H1 (cell line): ENCODE measurements around the gene SMYD4. TPM values are rescaled to one million over a fixed set of nuclear protein-coding genes. Genes with fewer than 3 reads are reported as not detected.

Source experiments
- CTCF ChIA-PET: fragments of 300-600 bp; sonication (Branson Sonifier 250); formaldehyde crosslinking; loops from one replicate; lab custom pipeline; 2021; ENCODE audit not compliant: partially characterized antibody; lab: Charles Lee
- POLR2A ChIA-PET: fragments of 300-600 bp; sonication (Branson Sonifier 250); formaldehyde crosslinking; loops from one replicate; lab custom pipeline; 2021; ENCODE audit warnings: inconsistent platforms; ENCODE audit not compliant: partially characterized antibody; lab: Charles Lee
- DNase-seq, 2 experiments: peaks; one replicate each; pipeline versions ENCODE4 v3.0.0 to v3.0.0-alpha.2; 2010 to 2022; ENCODE audit warnings: low spot score in 2 of 2, low read depth in 1 of 2, mixed read lengths in 1 of 2
- FAIRE-seq: peaks from 2 replicates; lab custom pipeline; 2011; peaks lifted over from hg19 to GRCh38; lab: Jason Lieb, UNC
- H2AFZ ChIP-seq: 2 replicates; pipeline ENCODE4 v1.8.1; 2012; ENCODE audit warnings: low read length, inconsistent platforms
- H2AK5ac ChIP-seq: 2 replicates; pipeline ENCODE4 v1.6.1; 2013; ENCODE audit warnings: low read depth, low read length
- H2BK120ac ChIP-seq: replicated peaks from 2 replicates; pipeline ENCODE3; 2013; ENCODE audit warnings: low read depth, low read length, inconsistent platforms
- H2BK12ac ChIP-seq: 2 replicates; pipeline ENCODE4 v1.6.1; 2013; ENCODE audit warnings: low read depth, low read length
- H2BK15ac ChIP-seq: 2 replicates; pipeline ENCODE4 v1.6.1; 2013; ENCODE audit warnings: low read length
- H2BK20ac ChIP-seq: 2 replicates; pipeline ENCODE4 v1.6.1; 2013; ENCODE audit warnings: low read length
- H2BK5ac ChIP-seq: 2 replicates; pipeline ENCODE4 v1.6.1; 2013; ENCODE audit warnings: low read depth, low read length
- H3K14ac ChIP-seq: 2 replicates; pipeline ENCODE4 v1.6.1; 2013; ENCODE audit warnings: inconsistent platforms; ENCODE audit not compliant: insufficient read length
- H3K18ac ChIP-seq: 2 replicates; pipeline ENCODE4 v1.6.1; 2013; ENCODE audit warnings: low read length; ENCODE audit errors: extremely low read depth
- H3K23ac ChIP-seq: 2 replicates; pipeline ENCODE4 v1.6.1; 2013; ENCODE audit warnings: inconsistent platforms; ENCODE audit not compliant: insufficient read length
- H3K23me2 ChIP-seq: 2 replicates; pipeline ENCODE4 v1.6.1; 2013; ENCODE audit warnings: low read depth, low read length
- H3K27ac ChIP-seq: 2 replicates; pipeline ENCODE4 v1.6.1; 2011; ENCODE audit warnings: low read depth, low read length, inconsistent platforms
- H3K27me3 ChIP-seq, 4 experiments: replicated peaks in 1 of 4; 1 replicate in 1 of 4; 2 replicates in 3 of 4; pipeline versions ENCODE4 v1.6.1 to v1.8.1; 2011 to 2013; ENCODE audit warnings: low read length in 3 of 4, mild to moderate bottlenecking in 3 of 4, inconsistent platforms in 2 of 4, mixed read lengths in 2 of 4, moderate library complexity in 1 of 4; ENCODE audit not compliant: control insufficient read depth in 3 of 4, insufficient read depth in 3 of 4; ENCODE audit errors: extremely low read depth in 1 of 4
- H3K36me3 ChIP-seq, 4 experiments: 2 replicates each; pipeline versions ENCODE4 v1.6.1 to v1.8.1; 2011 to 2013; ENCODE audit warnings: mild to moderate bottlenecking in 4 of 4, low read length in 3 of 4, moderate library complexity in 2 of 4, control low read depth in 1 of 4, inconsistent platforms in 1 of 4; ENCODE audit not compliant: insufficient read depth in 4 of 4, control insufficient read depth in 2 of 4
- H3K4ac ChIP-seq: replicated peaks from 2 replicates; pipeline ENCODE3; 2013; ENCODE audit warnings: low read length, low read depth, mixed read lengths, inconsistent platforms; ENCODE audit not compliant: insufficient read length
- H3K4me1 ChIP-seq, 4 experiments: replicated peaks in 1 of 4; 1 replicate in 1 of 4; 2 replicates in 3 of 4; pipeline versions ENCODE4 v1.6.1 to v1.8.1; 2011 to 2013; ENCODE audit warnings: low read length in 3 of 4, inconsistent platforms in 2 of 4, mixed read lengths in 1 of 4; ENCODE audit not compliant: insufficient read depth in 4 of 4, control insufficient read depth in 3 of 4
- H3K4me2 ChIP-seq, 2 experiments: 2 replicates each; pipeline versions ENCODE4 v1.6.1 to v1.8.1; 2011 to 2013; ENCODE audit warnings: low read depth in 2 of 2, low read length in 2 of 2, control low read depth in 1 of 2, inconsistent platforms in 1 of 2, mild to moderate bottlenecking in 1 of 2; ENCODE audit not compliant: insufficient read depth in 1 of 2
- H3K4me3 ChIP-seq, 4 experiments: fragments of 200-600, 300-600 bp in 1 of 4; sonication (generic), shearing (Covaris generic), sonication (Bioruptor Twin) in 1 of 4; 2 replicates each; pipeline versions ENCODE4 v1.5.1 to v1.8.1; 2011 to 2016; ENCODE audit warnings: low read length in 4 of 4, low read depth in 3 of 4, control low read depth in 2 of 4, inconsistent platforms in 2 of 4, mild to moderate bottlenecking in 2 of 4, mixed read lengths in 1 of 4, moderate library complexity in 1 of 4; ENCODE audit not compliant: insufficient read depth in 2 of 4; ENCODE audit errors: extremely low read depth in 1 of 4
- H3K56ac ChIP-seq: replicated peaks from 2 replicates; pipeline ENCODE3; 2013; ENCODE audit warnings: low read depth, mild to moderate bottlenecking, mixed read lengths, low read length, inconsistent platforms; ENCODE audit not compliant: insufficient read length
- H3K79me1 ChIP-seq: 2 replicates; pipeline ENCODE4 v1.6.1; 2013; ENCODE audit warnings: low read depth, low read length, control low read depth
- H3K79me2 ChIP-seq, 2 experiments: 2 replicates each; pipeline versions ENCODE4 v1.6.1 to v1.8.1; 2012 to 2013; ENCODE audit warnings: low read length in 2 of 2, mild to moderate bottlenecking in 2 of 2, inconsistent platforms in 1 of 2; ENCODE audit not compliant: insufficient read depth in 2 of 2, control insufficient read depth in 1 of 2
- H3K9ac ChIP-seq, 4 experiments: replicated peaks in 1 of 4; 1 replicate in 1 of 4; 2 replicates in 3 of 4; pipeline versions ENCODE4 v1.6.1 to v1.8.1; 2011 to 2013; ENCODE audit warnings: low read depth in 3 of 4, low read length in 3 of 4, control low read depth in 2 of 4, mild to moderate bottlenecking in 2 of 4, moderate library complexity in 2 of 4, inconsistent platforms in 1 of 4; ENCODE audit errors: extremely low read depth in 1 of 4
- H3K9me3 ChIP-seq, 2 experiments: 2 replicates each; pipeline versions ENCODE4 v1.6.1 to v1.8.1; 2012 to 2013; ENCODE audit warnings: mild to moderate bottlenecking in 2 of 2, moderate library complexity in 2 of 2, control low read depth in 1 of 2, inconsistent platforms in 1 of 2, low read depth in 1 of 2, low read length in 1 of 2, mixed read lengths in 1 of 2; ENCODE audit not compliant: insufficient read depth in 2 of 2
- H4K20me1 ChIP-seq, 2 experiments: replicated peaks in 1 of 2; 2 replicates each; pipeline versions ENCODE3 to v1.8.1; 2011 to 2013; ENCODE audit warnings: inconsistent platforms in 2 of 2, low read length in 2 of 2, mild to moderate bottlenecking in 1 of 2; ENCODE audit not compliant: insufficient read depth in 2 of 2, control insufficient read depth in 1 of 2
- H4K5ac ChIP-seq: 2 replicates; pipeline ENCODE4 v1.6.1; 2013; ENCODE audit warnings: low read length, low read depth, mixed read lengths, inconsistent platforms; ENCODE audit not compliant: insufficient read length
- H4K8ac ChIP-seq: 2 replicates; pipeline ENCODE4 v1.8.0; 2013; ENCODE audit warnings: mild to moderate bottlenecking, moderate library complexity, low read length, inconsistent platforms; ENCODE audit not compliant: insufficient read depth; ENCODE audit errors: extremely low read depth
- H4K91ac ChIP-seq: replicated peaks from 2 replicates; pipeline ENCODE3; 2013; ENCODE audit warnings: low read length, mixed read lengths, inconsistent platforms; ENCODE audit not compliant: insufficient read length
- BCL11A ChIP-seq, 2 experiments: IDR thresholded peaks; one replicate each; pipeline ENCODE4 v1.6.1; 2011; ENCODE audit warnings: low read depth in 2 of 2, low read length in 2 of 2, mild to moderate bottlenecking in 2 of 2
- CBX8 ChIP-seq: fragments of 300-800, 300-1000 bp; sonication (generic); IDR thresholded peaks from 2 replicates; pipeline ENCODE4 v1.7.1; 2016; ENCODE audit warnings: low read depth, low read length, borderline replicate concordance
- FOSL1 ChIP-seq: IDR thresholded peaks from 2 replicates; pipeline ENCODE4 v1.6.1; 2011; ENCODE audit warnings: mild to moderate bottlenecking, low read depth, low read length, moderate library complexity; ENCODE audit not compliant: insufficient read depth
- KDM1A ChIP-seq: fragments of 200-600, 300-600 bp; sonication (generic); IDR thresholded peaks from 2 replicates; pipeline ENCODE4 v1.7.1; 2016; ENCODE audit warnings: mild to moderate bottlenecking, low read length, borderline replicate concordance
- SP4 ChIP-seq: IDR thresholded peaks from 2 replicates; pipeline ENCODE4 v1.6.1; 2012; ENCODE audit warnings: low read length, inconsistent platforms
- TEAD4 ChIP-seq: IDR thresholded peaks from 2 replicates; pipeline ENCODE4 v1.6.1; 2012; ENCODE audit warnings: low read depth, low read length, inconsistent platforms, mixed read lengths
- WGBS, 2 experiments: shearing (Covaris generic) in 1 of 2; methylation state at CpG; one replicate each; pipeline versions ENCODE4 v1.1.6 to v1.1.7; 2013 to 2015; ENCODE audit warnings: low lambda C conversion rate in 2 of 2, mixed read lengths in 2 of 2, inconsistent platforms in 1 of 2, low coverage in 1 of 2, missing lambda C conversion rate in 1 of 2; ENCODE audit not compliant: insufficient replicate concordance in 2 of 2, insufficient coverage in 1 of 2, insufficient read length in 1 of 2; ENCODE audit errors: extremely low coverage in 1 of 2, missing lambda C conversion rate in 1 of 2; 5-methylcytosine and 5-hydroxymethylcytosine counted together
- polyA plus RNA-seq, 7 experiments: library from polyadenylated mRNA; depleted of rRNA in 3 of 7; stranded (reverse) in 5 of 7; unstranded in 2 of 7; fragments of >200 nt in 5 of 7; fragments of 200-250 nt in 2 of 7; gene quantifications; 1 replicate in 5 of 7; 2 replicates in 1 of 7; 4 replicates in 1 of 7; pipeline versions ENCODE4 v1.2.1 to v1.2.3, GENCODE V29; 2011 to 2013; ENCODE audit warnings: missing spikeins in 2 of 7, mixed read lengths in 2 of 7
- total RNA-seq: library from RNA; stranded (reverse); fragmentation: NEBNext Ultra II Directional; extraction: Animal tissue kit (Norgen Biotek cat#: 25700); gene quantifications from 2 replicates; pipeline ENCODE4 v1.2.1, GENCODE V29; 2021
- TF ChIP-seq, protein P1 (sequence below): IDR thresholded peaks from 2 replicates; pipeline ENCODE4 v1.6.1; 2011; ENCODE audit warnings: low read length, improper control_type of control experiment

SMYD4 gene
- total and polyA plus RNA-seq, 2 of the 8 experiments (the other 6 are each of a cell fraction or from before 2014, with no cell fraction given), result 10.5 to 23.4 TPM

DNA sequence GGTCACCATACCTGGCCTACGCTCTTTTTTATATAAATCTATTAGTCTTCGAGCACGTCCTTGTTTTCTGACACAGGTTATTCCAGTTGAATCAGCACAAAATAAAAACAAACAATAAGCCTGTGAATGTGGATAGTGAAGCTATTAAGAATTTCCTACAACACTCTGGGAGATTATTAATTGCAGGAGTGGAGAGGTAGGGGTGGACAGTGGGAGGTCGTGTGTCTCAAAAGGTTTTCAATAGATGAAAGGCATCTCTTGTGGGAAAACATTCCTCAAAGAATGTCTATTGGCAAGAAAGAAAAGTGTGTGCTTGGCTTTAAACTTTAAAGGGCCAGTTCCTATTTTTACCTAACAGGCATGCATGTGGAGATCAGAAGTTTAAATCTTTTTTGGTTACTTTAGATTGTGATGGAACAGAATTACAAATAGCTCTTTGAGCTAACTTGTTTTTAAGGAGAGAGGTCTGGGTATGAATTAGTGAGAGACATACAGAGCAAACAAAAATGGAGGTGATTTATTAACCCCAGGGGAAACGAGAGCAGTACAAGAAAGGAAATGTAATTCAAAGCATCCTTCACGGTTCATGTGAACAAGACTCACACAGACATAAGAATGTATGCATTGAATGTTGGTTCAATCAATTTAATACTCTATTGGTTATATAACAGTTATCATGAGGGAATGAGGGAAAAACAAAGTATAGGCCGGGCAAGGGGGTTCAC is 9.0 kb downstream of the SMYD4 start:
- Histone ChIP-seq H3K4me1 (no peaks in the 10 kb centered on the region), H2BK5ac (no peak overlapping the region), H3K4me3 (no peak overlapping the region), H4K91ac (no peak overlapping the region), H3K27ac (no peak overlapping the region), H3K79me2 (0 out of 4 replicates have a peak, but pooled peaks cover 0 to 2% of the 10 kb centered on the region in 2 experiments), H2BK120ac (no peak overlapping the region), H4K8ac (no peak overlapping the region), H3K36me3 (peaks cover 0 to 19% (median 6%) of the 10 kb centered on the region in 4 experiments; a peak in 2 of 8 replicates), H3K23me2 (no peaks in the 10 kb centered on the region; the same call in 1 of the 2 replicates), H3K4ac (no peak overlapping the region), H3K18ac (no peak overlapping the region), H3K14ac (no peak overlapping the region), H3K79me1 (0 out of 2 replicates have a peak, but pooled peaks cover 3% of the 10 kb centered on the region), H4K20me1 (peaks cover 0 to 3% of the 10 kb centered on the region in 2 experiments), H2BK15ac (no peak overlapping the region), H4K5ac (no peak overlapping the region), H3K56ac (no peak overlapping the region), H2AFZ (no peak overlapping the region), H3K4me2 (no peak overlapping the region), H2BK12ac (no peak overlapping the region), H2AK5ac (no peak overlapping the region), H3K27me3 (no peaks in the 10 kb centered on the region), H2BK20ac (no peak overlapping the region), H3K9ac (no peak overlapping the region), H3K23ac (no peak overlapping the region), H3K9me3 (no peaks in the 10 kb centered on the region)
- WGBS, 2 experiments, result 86% methylated on average over 7 of the region's 7 CpGs; no CpG with 5 or more reads in 1 of the 2 experiments
- ChIA-PET POLR2A (interaction anchor here (1.0 kb wide), 1 partner anchor 9 kb away, joined by 3 read pairs; no protein-coding TSS in a partner anchor), CTCF (interaction anchor here (0.6 to 1.6 kb wide), 2 partner anchors 38 to 100 kb away, joined by 3 read pairs; no protein-coding TSS in a partner anchor)
- DNase-seq (no peak), FAIRE-seq (no peak)
- TF ChIP-seq CBX8 (no peak), SP4 (no peak), BCL11A (IDR thresholded peaks at IDR 0.05; ENCODE audit: low read depth in 2 of 2, low read length in 2 of 2) (no peak), FOSL1 (no peak), TEAD4 (no peak), KDM1A (no peak)
- TF ChIP-seq, protein P1, sequence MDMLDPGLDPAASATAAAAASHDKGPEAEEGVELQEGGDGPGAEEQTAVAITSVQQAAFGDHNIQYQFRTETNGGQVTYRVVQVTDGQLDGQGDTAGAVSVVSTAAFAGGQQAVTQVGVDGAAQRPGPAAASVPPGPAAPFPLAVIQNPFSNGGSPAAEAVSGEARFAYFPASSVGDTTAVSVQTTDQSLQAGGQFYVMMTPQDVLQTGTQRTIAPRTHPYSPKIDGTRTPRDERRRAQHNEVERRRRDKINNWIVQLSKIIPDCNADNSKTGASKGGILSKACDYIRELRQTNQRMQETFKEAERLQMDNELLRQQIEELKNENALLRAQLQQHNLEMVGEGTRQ, result no peak
